ENCODE data around the gene SLC9C2. TPM values are rescaled to one million over a fixed set of nuclear protein-coding genes. Genes with fewer than 3 reads are reported as not detected.
A peak's percentile ranks its signal among the peaks of the same experiment; 100 is the strongest.

The SLC9C2 gene
- total RNA-seq, 1 experiment from 2014 or later, result not detected

- Histone ChIP-seq H3K36me3 (ENCODE audit: low read depth, low read length) (no peaks in the 10 kb centered on the region), H3K4me1 (ENCODE audit: insufficient read depth, low read length) (peaks cover 26% of the 10 kb centered on the region), H3K27ac (ENCODE audit: low read length) (no peak overlapping the region), H3K9me3 (ENCODE audit: low read length) (no peaks in the 10 kb centered on the region), H3K9me2 (replicated peaks; ENCODE audit: low read length) (peaks cover 8% of the 10 kb centered on the region; the same call in 1 of the 2 replicates), H2AFZ (ENCODE audit: low read length) (peak overlapping the region; percentile 23), H4K20me1 (ENCODE audit: low read length) (no peaks in the 10 kb centered on the region), H3K4me2 (ENCODE audit: low read length) (peak overlapping the region; percentile 40; the same call in 1 of the 2 replicates), H3K9ac (ENCODE audit: low read length) (no peak overlapping the region), H3K79me2 (ENCODE audit: low read length) (no peaks in the 10 kb centered on the region), H3K4me3 (ENCODE audit: low read length) (no peak overlapping the region), H3F3A (ENCODE audit: low read length, unreplicated experiment) (peaks cover 5% of the 10 kb centered on the region), H3K27me3 (ENCODE audit: low read length) (no peaks in the 10 kb centered on the region)
- intact Hi-C loops (cut with micrococcal nuclease), result no loop called here
- POLR2A ChIA-PET (ENCODE audit: unreplicated experiment), result interaction anchor here (0.6 to 0.7 kb wide), 2 partner anchors 9 to 15 kb away, joined by 3 to 4 read pairs; no protein-coding TSS in a partner anchor
- DNase-seq (peak; percentile 51), ATAC-seq (no peak)
- no TSS peak for BruUV-seq (replicated peaks)
- TF ChIP-seq EZH2phosphoT487 (IDR thresholded peaks at IDR 0.05; ENCODE audit: borderline replicate concordance, low read length), result no peak
- no peak for TF ChIP-seq CTCF (conservative IDR thresholded peaks at IDR 0.05; ENCODE audit: low read depth, low read length)
- TF ChIP-seq EZH2 (IDR thresholded peaks at IDR 0.05; ENCODE audit: low read length, unreplicated experiment), result no peak
- CTCF ChIA-PET, result interaction anchor here (0.7 kb wide), 1 partner anchor 948 kb away, joined by 3 read pairs; no protein-coding TSS in a partner anchor
These were observed 47.1 kb downstream of the SLC9C2 start for GRCh38 chr1:173555651-173556305.

DNA sequence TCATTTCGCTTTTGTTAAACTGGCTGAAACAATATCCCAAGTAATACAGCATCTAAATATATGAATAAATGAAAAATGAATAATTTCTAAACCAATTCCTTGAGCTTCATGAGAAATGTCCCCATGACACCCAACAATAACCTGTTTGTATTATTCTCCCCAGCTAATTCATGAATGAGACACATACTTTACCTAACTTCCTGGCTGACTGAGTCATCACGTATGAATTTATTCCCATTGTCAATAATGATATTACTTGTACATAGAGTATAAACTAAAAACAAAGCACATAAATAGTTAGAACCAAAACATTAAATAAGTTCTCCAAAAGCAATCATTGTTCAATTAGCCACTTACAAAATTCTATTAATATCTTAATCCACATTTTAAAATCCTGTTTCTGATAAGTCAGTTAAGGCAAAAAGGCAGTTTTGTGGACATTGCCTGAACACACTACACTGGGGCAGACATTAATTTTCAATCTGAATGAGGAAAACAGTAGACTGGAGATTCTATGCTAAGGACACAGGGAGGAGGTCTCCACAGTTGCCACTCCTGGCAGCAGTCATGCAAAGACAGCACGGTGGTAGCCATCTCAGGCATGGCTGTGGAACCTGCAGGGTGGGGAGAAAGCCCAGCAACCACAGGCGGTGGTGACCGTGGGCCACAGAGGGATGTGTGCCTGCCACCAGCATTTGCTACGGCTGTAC is 48.2 kb downstream of the SLC9C2 start:
- ATAC-seq (peak; percentile 98), DNase-seq (peak; percentile 98)
- Histone ChIP-seq H3K4me1 (ENCODE audit: insufficient read depth, low read length) (peaks cover 26% of the 10 kb centered on the region), H3K4me2 (ENCODE audit: low read length) (peak overlapping the region; percentile 40), H3K79me2 (ENCODE audit: low read length) (no peaks in the 10 kb centered on the region), H3K27me3 (ENCODE audit: low read length) (no peaks in the 10 kb centered on the region), H3K4me3 (ENCODE audit: low read length) (0 out of 2 replicates have a peak overlapping the region, but pooled peaks have one; percentile 1), H4K20me1 (ENCODE audit: low read length) (no peaks in the 10 kb centered on the region), H3K36me3 (ENCODE audit: low read depth, low read length) (no peaks in the 10 kb centered on the region), H3K9me2 (replicated peaks; ENCODE audit: low read length) (peaks cover 7% of the 10 kb centered on the region; the same call in 1 of the 2 replicates), H3K27ac (ENCODE audit: low read length) (peak overlapping the region; percentile 69), H3K9me3 (ENCODE audit: low read length) (no peaks in the 10 kb centered on the region), H3F3A (ENCODE audit: low read length, unreplicated experiment) (peaks cover 5% of the 10 kb centered on the region), H2AFZ (ENCODE audit: low read length) (peak overlapping the region; percentile 29), H3K9ac (ENCODE audit: low read length) (peak overlapping the region; percentile 3; the same call in 1 of the 2 replicates)
- no TSS peak for BruUV-seq (replicated peaks)
- POLR2A ChIA-PET (ENCODE audit: unreplicated experiment), result interaction anchor here (0.7 to 1.0 kb wide), 2 partner anchors 16 to 47 kb away, joined by 4 to 7 read pairs; no protein-coding TSS in a partner anchor
- CTCF ChIA-PET, result interaction anchor here (0.7 to 1.8 kb wide), 3 partner anchors 28 to 178 kb away, joined by 3 to 8 read pairs (median 3); no protein-coding TSS in a partner anchor
- no peak for TF ChIP-seq EZH2phosphoT487 (IDR thresholded peaks at IDR 0.05; ENCODE audit: borderline replicate concordance, low read length)
- no peak for TF ChIP-seq CTCF (conservative IDR thresholded peaks at IDR 0.05; ENCODE audit: low read depth, low read length)
- no peak for TF ChIP-seq EZH2 (IDR thresholded peaks at IDR 0.05; ENCODE audit: low read length, unreplicated experiment)
- intact Hi-C loops (cut with micrococcal nuclease), result loop anchor here (1.0 kb wide), 6 partner anchors 8 to 123 kb away; no protein-coding TSS in a partner anchor
